D721Med (cell line): ENCODE data around the gene GPC6.

Experiments used
- DNase-seq: peaks from one replicate; pipeline ENCODE4 v3.0.0; 2011; ENCODE audit warnings: low spot score; ENCODE audit not compliant: insufficient read length
- FAIRE-seq: peaks from 2 replicates; lab custom pipeline; 2011; peaks lifted over from hg19 to GRCh38; lab: Jason Lieb, UNC
- TF ChIP-seq, protein P1 (sequence below): IDR thresholded peaks from 2 replicates; pipeline ENCODE4 v1.5.1; 2012; ENCODE audit warnings: mild to moderate bottlenecking, control low read depth; ENCODE audit not compliant: insufficient read depth; ENCODE audit errors: missing control alignments

GPC6 gene

DNA sequence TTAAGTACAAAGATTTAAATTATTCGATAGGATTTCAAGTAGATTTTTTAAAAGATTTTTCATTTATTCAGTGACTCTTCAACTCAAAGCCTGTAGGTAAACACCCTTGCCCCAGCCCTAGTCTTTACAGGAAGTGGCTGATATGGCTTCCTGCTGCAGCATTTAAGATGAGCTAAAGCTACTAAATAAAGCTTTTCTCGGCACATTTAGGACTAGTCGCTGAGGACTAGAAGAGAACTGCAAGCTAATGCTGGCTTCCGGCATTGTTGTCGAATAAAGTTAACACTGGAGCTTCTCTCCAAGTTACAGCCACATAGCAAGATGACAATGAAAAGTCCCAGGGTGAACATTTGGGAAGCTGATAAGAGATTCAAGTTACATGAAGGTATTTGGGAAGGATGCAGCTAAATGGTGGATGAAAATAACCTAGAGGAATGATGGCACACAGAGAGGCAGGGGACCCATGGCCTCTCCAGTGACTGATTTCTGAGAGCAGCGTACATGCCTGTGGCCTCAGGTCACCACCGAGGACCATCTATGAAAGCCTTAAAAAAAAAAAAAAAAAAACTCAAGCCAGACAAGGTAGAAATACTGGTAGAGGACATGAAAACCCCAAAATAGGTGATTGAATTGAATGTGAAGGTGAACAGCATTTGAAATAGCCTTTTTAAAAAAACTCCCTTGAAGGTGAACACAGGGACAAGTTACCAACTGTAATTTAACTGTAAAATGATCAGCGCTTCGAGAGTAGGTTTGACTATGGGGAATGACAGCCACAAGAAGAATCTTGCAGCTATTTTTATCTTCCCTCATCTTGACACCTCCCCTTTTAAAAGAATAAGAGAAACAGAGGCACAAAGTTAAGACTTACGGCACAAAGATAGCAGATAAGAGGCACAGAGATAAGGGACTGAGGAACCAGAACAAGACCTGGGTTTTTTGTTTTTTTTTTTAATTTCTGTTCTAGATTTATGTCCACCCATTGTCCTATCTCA is 1097.5 kb downstream of the GPC6 start:
- DNase-seq, result no peak
- no peak for FAIRE-seq
- TF ChIP-seq, protein P1, sequence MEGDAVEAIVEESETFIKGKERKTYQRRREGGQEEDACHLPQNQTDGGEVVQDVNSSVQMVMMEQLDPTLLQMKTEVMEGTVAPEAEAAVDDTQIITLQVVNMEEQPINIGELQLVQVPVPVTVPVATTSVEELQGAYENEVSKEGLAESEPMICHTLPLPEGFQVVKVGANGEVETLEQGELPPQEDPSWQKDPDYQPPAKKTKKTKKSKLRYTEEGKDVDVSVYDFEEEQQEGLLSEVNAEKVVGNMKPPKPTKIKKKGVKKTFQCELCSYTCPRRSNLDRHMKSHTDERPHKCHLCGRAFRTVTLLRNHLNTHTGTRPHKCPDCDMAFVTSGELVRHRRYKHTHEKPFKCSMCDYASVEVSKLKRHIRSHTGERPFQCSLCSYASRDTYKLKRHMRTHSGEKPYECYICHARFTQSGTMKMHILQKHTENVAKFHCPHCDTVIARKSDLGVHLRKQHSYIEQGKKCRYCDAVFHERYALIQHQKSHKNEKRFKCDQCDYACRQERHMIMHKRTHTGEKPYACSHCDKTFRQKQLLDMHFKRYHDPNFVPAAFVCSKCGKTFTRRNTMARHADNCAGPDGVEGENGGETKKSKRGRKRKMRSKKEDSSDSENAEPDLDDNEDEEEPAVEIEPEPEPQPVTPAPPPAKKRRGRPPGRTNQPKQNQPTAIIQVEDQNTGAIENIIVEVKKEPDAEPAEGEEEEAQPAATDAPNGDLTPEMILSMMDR, result no peak

DNA sequence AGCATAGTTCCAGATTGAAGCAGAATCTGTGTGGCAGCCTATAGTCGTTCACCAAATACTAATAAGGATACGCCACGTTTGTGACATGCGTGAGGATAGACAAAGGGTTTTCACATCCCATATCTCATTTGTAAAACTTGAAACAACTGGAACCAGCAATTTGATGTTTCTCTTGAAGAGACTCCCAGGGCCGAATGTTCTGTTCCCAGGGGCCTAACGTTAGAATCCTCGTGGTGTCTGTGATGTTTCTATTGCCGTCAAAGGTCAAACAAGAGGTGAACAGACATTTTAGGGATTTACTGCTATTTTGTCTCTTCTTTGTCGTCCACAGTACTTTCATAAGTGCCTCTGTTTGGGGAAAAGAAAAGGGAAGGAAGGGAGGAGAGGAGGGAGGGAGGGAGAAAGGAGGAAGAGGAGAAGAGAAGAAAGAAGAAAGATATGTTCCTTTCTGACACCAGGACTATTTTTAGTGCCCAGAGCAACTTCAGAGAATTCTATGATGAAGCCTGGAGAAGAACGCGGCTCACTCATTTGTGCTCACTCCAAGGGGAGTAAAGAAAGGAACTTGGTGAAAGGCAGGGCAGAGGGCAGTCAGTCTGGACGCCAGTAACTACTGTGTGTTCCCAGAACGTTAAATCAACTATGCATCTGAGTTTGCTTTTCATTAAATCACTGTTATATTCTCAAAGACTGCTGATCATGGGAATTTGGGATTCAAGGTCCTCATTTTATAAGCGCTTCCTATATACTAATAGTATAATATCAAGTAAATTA is 1098.3 kb downstream of the GPC6 start:
- DNase-seq (no peak), FAIRE-seq (no peak)
- TF ChIP-seq, protein P1, result no peak

- DNase-seq (no peak), FAIRE-seq (no peak)
- TF ChIP-seq, protein P1, result no peak
Observed at GRCh38 chr13:94325650-94326049, 1099.0 kb downstream of the GPC6 start.

GRCh38 chr13:94327318-94327717 is 1100.7 kb downstream of the GPC6 start:
- TF ChIP-seq, protein P1, result no peak
- DNase-seq (no peak), FAIRE-seq (no peak)

DNA sequence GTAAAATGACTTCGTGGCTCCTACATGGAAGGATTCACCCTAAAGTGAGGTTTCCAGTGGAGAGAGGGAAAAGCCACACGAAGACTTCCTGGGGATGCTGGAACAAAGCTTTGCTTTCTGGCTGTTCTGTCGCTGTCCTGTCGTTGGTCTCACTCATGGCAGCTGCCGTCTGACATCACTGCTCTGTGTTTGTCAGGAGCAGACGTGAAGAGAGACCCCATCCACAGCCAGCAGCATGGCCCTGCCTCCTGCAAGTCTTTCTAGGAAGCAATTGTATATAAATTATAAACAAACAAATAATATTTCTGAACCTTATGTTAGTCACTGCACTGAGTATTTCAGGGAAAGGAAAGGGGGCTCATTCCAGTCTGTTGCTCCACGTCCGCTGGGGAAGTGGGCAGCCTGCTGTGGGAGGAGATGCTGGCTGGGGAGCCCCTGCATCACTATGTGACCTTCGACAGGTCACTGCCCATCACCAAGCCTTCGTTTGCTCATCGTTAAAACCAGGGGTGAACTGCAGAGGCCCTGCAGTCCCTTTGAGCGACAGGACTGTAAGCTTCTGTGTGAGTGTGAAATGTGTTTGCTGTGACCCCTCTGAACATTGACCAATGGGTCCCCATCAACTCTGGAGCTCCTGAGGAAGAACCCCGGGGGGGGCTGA is 1101.9 kb downstream of the GPC6 start:
- DNase-seq (no peak), FAIRE-seq (no peak)
- TF ChIP-seq, protein P1, result no peak

DNA sequence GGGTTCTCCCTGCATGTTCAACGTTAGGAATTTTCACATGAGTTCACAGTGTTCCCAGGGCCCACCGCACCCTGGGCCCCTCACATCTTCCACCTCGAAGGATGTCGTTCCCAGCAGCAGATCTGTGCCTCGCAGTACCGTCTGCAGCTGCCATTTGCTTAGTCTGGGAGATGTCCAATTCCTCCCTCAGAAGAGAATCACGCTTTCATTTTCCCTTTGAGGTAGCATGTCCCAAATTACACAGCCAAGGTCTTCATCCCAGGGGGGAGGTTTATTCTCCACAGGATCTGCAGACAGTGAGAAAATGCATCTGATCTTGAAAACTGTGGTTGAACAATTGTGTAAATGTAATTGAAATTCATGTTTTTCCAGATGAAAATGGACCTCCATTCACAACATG is 1102.7 kb downstream of the GPC6 start:
- FAIRE-seq, result no peak
- no peak for DNase-seq
- TF ChIP-seq, protein P1, result no peak
